GM12872 (cell line): ENCODE data around the gene CIPC.

ENCODE experiments used
- CTCF ChIP-seq: IDR thresholded peaks from 3 replicates; pipeline ENCODE4 v1.5.1; 2011; ENCODE audit warnings: low read depth, mild to moderate bottlenecking, low read length, moderate library complexity; ENCODE audit not compliant: insufficient read depth

CIPC gene

DNA sequence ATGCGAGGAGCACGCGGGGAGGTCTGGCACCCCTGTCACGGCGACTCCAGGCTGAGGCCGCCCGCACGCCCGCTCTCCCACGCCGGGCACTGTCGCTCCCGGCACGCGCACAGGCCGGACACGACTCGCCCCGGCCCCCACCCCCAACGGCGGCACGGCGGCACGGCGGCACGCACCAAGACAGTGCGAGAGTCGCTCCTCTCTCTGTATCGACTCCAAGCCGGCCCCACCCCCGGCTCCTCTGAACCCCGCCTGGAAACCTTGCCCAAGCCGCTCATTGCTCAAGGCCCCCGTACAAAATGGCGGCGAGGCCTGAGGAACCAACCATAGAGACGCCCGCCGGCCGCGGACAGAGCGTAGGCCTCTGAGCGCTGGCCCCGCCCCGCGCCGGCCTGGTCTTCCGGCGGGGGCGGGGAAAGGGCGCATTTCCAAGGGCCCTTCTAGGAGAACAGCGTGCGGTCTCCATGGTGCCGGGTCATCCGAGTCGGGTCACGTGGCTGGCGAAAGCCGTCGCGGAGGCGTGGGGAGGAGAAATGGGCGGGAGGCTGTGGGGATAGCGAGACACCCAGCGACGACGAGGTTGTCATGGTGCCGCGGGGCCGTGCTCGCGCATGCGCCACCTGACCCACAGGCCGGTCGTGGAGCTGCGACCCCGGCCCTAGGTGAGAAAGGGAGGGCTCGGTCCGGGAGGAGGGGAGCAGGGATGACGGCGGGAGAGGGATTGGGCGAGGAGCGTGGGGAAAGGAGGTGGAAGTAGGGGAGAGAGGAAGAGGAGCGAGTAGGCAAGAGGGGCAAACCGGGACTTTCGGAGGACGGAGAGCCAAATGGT, at the start of gene CIPC:
TSS of gene CIPC (plus strand) at position 559 of the 829 bp plus-strand sequence. CDS start 7,451 bp downstream, outside the sequence.
- TF ChIP-seq CTCF, result no peak

DNA sequence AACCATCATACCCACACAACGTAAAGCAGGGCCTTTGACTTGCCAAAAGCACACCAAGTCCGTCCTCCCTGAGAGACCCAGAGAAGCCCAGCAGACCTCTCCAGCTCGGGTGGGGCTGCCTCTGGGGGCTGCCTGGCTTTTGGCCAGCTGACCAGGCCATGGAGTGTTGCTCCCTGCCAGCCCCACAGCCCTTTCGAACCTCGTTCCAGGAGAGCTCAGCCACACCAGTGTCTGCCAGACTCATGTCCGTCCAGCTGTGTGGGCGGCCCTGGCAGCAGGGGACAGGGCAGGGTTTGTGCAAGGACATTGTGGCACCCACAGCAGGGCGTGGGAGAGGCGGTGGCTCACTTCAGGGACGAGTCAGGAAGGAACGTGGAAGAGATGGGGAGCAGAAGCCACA, 46.9 kb upstream of the CIPC start:
- no peak for TF ChIP-seq CTCF

GRCh38 chr14:77052281-77053044, 45.6 kb upstream of the CIPC start:
- no peak for TF ChIP-seq CTCF

GRCh38 chr14:77053046-77053841, 44.8 kb upstream of the CIPC start:
- peak; percentile 94 for TF ChIP-seq CTCF

GRCh38 chr14:77055306-77055705, 42.8 kb upstream of the CIPC start:
- TF ChIP-seq CTCF, result no peak

DNA sequence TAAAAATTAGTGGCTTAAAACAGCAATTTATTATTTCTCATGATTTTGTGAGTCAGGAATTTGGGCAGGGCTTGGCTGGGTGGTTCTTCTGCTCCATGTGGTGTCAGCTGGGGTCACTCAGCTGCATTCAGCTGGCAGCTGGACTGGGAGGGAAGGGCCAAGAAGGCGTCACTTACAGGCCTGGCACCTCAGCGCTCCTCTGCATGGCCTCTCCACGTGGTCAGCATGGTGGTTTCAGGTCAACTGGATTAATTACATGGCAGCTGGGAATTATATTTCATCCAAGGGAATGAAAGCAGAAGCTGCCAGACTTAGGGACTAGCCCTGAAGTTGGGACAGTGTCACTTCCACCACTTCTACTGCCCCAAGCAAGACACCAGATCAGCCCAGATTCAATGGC, 42.1 kb upstream of the CIPC start:
- TF ChIP-seq CTCF, result no peak

- no peak for TF ChIP-seq CTCF
These were observed 39.9 kb upstream of the CIPC start for GRCh38 chr14:77058117-77058516.
